ENCODE measurements around the gene NAA10.

Gene NAA10

GRCh38 chrX:153926858-153927671 is 7.8 kb downstream of the NAA10 start:
- no peak for FAIRE-seq

DNA sequence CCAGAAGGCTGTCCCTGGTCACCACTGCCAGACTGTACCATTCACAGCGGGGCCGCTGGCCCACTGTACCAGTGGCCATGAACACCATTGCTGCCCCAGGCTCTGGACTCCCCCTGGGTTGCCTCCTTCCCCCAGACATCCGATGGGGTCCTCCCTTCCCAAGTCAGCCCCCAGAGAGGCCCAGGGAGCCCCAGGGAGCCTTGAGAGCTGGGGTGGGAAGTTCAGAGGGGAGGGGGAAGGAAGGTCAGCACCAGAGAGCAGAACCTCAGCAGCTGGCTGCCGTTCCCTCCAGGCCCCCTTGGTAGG is 8.3 kb downstream of the NAA10 start:
- no peak for FAIRE-seq

DNA sequence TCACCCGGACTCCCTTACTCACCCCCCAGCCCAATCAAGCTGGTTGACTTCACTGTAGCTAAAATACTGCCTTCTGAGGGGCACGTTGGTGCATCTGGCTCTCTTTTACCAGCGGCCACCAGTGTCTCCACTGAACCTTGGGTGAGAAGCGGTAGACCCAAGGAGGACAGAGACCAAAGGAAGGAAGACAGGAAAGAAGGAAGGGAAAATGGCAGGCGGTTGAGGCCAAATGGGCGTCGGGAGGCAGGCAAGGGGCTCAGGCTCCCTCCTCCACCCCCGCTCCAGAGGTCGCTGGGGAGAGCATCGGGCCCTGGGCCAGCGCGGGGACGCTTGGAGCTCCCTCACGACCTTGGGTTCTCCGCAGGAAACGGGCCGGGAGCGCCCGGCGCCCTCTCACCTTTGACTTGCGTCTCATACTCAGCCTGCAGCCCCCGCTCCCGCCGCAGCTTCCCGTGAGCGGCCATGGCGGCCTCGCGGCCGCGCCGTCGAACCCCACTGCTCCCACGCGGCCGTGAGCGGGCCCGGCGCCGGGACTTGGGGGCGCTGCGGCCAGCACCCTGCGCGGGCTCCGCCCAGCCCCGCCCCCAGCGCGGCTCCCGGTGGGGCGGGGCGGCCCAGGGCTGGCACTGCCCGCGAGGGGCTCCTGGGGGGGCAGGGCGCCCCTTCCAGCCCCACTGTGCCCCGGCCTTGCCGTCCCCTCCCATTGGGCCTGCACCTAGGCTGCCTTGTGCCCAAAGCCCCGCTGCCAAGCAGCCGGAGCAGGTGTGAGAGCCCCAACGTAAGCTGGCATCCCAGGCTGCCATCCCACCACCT is 8.9 kb downstream of the NAA10 start, which contains the start of gene ARHGAP4:
TSS of gene ARHGAP4 (minus strand) at position 526 of the 813 bp plus-strand sequence. CDS start at position 464, 62 bp downstream.
- no peak for FAIRE-seq

DNA sequence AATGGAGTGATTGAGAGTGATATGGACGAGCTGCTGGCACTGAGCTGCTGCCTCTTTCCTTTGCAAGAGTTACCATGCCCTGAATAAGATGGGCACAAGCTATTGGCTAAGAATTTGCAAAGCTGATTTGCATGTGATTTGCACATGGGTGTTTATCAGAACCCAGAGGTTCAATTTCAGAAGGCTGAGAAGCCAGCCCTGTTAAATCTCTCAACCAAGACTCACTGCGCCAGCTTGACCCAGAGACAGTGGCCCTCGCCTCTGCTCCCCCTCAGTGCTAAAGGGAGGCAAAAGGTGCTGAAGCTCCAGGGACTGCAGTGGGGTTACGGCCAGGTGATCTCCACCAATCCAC is 9.5 kb downstream of the NAA10 start:
- FAIRE-seq = no peak

DNA sequence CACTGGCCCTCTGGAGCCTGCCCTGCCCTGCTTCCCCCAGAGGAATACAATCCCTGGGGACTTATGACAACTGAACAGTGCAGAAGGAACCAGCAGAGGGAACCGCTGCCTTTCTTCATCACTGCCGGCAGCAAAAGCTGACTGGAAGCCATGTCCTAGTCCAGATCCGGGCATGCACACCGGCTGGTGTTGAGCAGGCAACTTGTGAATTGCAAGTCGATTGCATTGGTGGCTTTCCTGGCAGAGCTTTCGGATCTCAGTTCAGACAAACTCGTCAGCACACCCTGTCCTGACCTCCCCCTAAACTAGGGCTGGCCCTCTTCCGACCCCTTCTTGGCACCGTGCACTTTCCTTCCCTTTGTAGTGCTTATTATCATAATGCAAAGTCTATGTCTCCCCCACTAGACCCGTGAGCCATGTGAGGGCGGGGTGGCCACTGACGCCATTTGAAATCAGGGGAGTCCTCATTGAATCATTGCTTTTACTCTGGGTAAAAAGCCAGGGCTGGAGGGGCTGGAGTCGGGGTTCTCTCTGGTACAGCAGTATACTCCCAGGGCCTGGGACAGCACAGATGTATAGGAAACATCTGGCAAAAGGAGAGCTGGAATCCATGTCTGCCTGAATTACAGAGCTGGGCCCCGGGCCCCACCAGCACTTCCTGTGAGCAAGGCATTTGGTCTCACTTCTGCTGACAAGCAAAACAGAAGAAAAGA is 10.5 kb downstream of the NAA10 start:
- no peak for FAIRE-seq

GRCh38 chrX:153922932-153923857 is 11.6 kb downstream of the NAA10 start:
- no peak for FAIRE-seq

DNA sequence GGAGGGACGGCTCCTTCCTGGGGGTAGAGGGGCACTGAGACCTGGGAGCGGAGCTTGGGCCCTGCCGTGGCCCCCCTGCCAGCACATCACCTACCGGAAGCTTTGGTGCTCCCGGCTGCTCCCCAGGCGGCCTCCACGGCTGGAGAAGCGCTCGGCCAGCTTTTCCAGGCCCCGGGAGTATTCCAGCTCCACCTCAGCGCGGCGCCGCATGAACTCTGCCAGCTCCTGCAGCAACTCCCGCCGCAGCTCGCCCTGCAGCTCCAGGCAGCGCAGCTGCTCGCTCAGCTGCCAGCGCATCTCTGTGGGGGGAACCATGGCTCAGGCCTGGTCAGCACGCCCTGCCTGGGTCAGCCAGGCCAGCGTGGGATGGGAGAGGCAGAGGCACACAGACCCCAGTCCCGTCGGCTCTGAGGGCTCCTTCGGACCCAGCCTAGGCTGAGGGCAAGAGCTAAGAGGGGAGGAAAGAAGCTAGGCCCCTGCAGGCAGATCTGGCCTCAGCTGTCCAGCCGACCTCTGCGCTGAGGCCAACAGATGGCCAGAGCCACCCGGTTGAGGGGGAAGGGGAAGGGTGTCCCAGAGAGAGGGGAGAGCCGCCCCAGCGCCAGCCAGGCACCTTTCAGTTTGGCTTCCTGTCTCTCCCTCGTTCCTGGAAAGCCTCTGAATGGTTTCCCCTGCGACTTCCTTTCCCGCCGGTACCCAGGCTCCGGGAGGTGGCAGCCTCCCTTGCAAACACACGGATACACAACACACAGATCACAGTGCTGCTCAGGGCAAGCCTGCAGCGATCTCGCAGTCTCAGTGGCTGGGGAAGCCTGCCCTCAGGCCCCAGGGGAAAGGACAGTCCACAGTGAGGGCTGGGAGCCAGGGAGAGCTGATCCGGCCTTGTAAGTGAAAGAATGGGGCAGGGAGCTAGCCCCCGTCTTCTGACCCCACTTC is 13.1 kb downstream of the NAA10 start:
- no peak for FAIRE-seq

GRCh38 chrX:153921070-153921469 is 13.8 kb downstream of the NAA10 start:
- FAIRE-seq = no peak

DNA sequence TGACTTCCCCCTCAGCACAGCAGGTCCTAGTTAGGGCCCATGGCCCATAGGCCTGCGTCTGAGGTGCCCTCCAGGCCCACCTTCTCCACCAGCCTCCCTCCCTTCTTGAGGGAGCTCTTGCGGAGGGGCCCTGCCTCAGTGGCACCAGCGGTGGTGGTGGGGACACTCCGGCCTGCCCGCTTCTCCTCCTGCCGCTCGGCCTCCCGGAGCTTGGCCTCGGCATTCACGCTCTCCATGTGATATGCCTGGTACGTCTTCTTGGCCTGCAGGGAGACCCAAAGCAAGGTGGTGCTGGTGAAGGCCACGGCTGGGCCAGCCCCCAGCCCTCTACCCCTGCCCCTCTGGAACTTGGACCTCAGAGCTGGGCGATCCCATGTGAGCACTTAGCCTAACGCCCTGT is 14.3 kb downstream of the NAA10 start:
- no peak for FAIRE-seq

DNA sequence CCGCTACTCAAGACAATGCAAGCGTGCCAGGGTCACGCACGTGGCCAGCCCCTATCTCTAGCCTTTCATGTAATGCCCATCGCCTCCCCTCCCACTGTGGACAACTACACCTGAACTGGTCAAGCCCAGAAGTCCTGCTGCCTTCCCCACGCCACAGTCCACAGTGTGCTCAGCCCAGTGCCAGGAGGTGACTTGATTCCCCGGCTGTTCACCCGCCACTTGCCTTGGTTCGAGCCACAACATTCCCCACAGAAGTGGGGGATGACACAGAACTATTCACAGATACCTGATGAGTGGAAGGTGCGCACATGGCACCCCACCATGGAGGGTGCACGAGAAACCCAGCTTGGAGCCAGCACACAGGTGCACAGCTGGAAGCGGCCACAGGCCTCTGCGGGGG is 15.6 kb downstream of the NAA10 start:
- no peak for FAIRE-seq

GRCh38 chrX:153917869-153918268 is 17.0 kb downstream of the NAA10 start:
- FAIRE-seq = no peak

GRCh38 chrX:153913701-153914100 is 21.1 kb downstream of the NAA10 start:
- no peak for FAIRE-seq

DNA sequence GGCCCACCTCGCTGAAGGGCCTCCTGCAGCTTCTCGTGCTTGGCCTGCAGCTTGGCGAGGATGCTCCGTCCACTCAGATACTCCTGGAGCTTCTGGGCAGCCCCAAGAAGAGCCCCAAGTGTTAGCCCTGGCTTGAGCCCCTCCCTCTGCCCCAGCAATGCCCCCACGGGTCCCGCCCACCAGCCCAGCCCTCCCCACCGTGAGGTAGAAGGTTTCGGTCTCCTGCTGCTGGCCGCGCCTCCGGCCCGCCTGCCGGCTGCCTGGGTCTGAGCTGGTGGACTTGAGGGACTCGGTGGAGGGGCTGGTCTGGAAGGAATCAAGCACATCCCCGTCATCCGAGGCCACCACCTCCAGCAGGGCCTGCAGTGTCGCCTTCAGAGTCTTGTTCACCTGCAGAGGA is 21.6 kb downstream of the NAA10 start:
- FAIRE-seq = no peak

GRCh38 chrX:153911798-153912197 is 23.0 kb downstream of the NAA10 start:
- no peak for FAIRE-seq

DNA sequence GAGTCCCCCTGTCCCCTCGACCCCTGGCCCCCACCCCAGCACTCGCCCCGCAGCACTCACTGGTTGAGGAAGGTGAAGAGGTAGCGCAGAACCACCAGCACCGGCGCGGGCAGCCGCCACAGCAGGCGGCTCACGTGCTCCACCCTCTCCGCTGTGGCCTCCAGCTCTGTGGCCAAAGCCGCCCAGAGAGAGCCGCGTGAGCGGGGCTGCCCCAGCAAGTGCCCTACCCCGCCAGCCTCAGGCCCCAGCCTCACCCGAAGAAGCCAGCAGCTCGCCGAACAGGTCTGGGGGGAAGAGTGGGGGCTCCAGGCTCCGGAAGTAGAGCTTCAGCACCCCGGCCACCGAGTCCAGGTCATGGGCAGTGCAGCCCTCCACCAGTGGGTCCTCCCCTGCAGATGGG is 24.4 kb downstream of the NAA10 start:
- no peak for FAIRE-seq

GRCh38 chrX:153909980-153910360 is 24.9 kb downstream of the NAA10 start:
- no peak for FAIRE-seq

DNA sequence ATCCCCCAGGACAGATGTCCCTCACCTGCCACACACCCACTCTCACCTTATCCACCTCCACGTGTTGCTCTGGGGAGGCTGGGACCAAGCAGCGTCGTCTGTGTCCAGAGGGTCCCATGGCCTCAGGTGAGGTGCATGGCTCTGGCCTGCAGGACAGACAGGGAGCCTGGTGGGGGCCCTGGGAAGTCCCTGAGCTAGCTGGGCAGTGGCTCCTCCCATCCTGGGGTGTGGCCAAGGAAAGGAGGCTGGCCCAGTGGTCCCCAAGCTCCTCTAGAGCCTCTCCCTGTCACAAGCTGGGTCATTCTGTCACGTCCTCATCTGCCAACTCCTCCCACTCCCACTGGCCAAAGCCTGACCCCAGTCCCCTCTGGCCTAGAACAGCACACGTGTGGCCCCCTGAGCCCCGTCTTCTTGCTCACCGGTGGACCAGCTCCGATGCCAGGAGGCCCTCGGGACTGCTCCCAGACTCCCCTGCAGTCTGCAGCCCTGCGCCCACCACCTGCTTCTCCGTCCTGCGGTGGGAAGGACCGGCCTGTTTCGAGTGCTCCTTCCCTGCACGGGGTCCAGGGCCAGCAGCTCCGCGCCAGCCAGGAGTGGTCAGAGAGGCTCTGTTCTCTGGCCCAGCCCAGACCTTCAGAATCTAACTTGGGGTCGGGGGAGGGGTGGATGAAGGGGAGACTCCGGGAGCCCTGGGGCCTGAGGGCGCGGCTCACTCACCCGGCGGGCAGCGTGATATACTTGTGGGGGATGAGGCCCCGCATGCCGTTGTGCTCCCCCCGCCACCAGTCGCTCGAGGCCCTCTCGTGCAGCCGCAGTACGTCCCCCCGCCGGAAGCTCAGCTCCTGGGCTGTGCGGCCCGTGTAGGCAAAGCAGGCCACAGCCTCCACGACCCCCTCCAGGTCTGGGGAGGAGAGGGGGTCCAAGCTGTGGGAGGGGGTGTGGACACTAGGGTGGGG is 25.5 kb downstream of the NAA10 start:
- no peak for FAIRE-seq

DNA sequence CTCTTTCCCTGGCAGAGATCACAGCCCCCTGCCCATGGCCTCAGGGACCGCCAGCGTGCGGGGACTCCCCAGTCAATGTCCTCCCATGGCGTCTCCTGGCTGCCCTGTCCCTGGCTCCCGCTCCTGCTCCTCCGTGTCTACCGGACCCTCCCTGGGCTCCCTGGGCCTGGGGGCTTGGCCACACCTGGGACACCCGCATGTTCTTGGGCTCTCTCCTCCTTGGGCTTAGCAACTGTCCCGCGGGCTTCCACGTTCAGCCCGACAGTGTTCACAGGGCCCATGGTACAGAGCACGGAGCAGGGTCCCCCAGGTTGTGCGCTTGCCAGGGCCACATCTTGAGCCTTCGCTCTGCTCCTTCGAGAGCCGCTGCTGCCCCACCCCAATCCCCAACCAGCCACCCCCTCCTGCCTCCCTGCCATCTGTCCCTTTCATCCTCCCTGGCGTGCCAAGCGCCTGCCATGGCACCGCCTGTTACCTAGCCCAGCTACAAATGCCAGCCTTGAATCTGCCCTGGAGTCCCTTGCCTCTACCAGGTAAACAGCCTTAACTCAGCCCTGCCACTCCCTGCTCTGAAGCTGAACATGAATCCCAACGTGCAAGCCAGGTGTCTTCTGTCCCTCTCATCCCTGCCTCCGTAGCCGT is 26.5 kb downstream of the NAA10 start:
- no peak for FAIRE-seq

- FAIRE-seq = no peak
Observed at GRCh38 chrX:153907456-153907855, 27.4 kb downstream of the NAA10 start.
